Neural progenitor cell (in vitro differentiated cells): ENCODE data around the gene GPR156. TPM values are rescaled to one million over a fixed set of nuclear protein-coding genes. Genes with fewer than 3 reads are reported as not detected.

Experiments
- DNase-seq: peaks from one replicate; pipeline ENCODE4 v3.0.0-alpha.2; 2016; ENCODE audit warnings: low spot score
- H2AFZ ChIP-seq: fragments of 200-600 bp; sonication (generic); replicated peaks from 2 replicates; pipeline ENCODE4 v1.6.1; 2016; ENCODE audit warnings: antibody characterized with exemption
- H3F3A ChIP-seq: fragments of 200-600 bp; sonication (generic); 2 replicates; pipeline ENCODE4 v1.6.1; 2016; ENCODE audit warnings: antibody characterized with exemption, low read depth
- H3K27ac ChIP-seq: fragments of 200-600 bp; sonication (generic); 2 replicates; pipeline ENCODE4 v1.5.1; 2016; ENCODE audit warnings: mild to moderate bottlenecking
- H3K27me3 ChIP-seq: fragments of 200-600 bp; sonication (generic); 2 replicates; pipeline ENCODE4 v1.6.1; 2016; ENCODE audit warnings: mild to moderate bottlenecking, moderate library complexity
- H3K36me3 ChIP-seq: fragments of 200-600 bp; sonication (generic); 2 replicates; pipeline ENCODE4 v1.5.1; 2016
- H3K4me1 ChIP-seq: fragments of 200-600 bp; sonication (generic); 2 replicates; pipeline ENCODE4 v1.6.1; 2016; ENCODE audit warnings: mixed run types
- H3K4me2 ChIP-seq: fragments of 200-600 bp; sonication (generic); 2 replicates; pipeline ENCODE4 v1.6.1; 2016
- H3K4me3 ChIP-seq: fragments of 200-600 bp; sonication (generic); 2 replicates; pipeline ENCODE4 v1.5.1; 2016
- H3K79me2 ChIP-seq: fragments of 200-600 bp; sonication (generic); 2 replicates; pipeline ENCODE4 v1.6.1; 2016; ENCODE audit warnings: low read depth
- H3K9ac ChIP-seq: fragments of 200-600 bp; sonication (generic); 2 replicates; pipeline ENCODE4 v1.6.1; 2016
- H3K9me3 ChIP-seq: fragments of 200-600 bp; sonication (generic); 2 replicates; pipeline ENCODE4 v1.5.1; 2016; ENCODE audit warnings: low read depth
- H4K20me1 ChIP-seq: fragments of 200-600 bp; sonication (generic); 2 replicates; pipeline ENCODE4 v1.6.1; 2016; ENCODE audit warnings: low read depth
- H3K27ac Mint-ChIP-seq: 3 replicates; pipeline ENCODE4 v1.8.0; 2021; ENCODE audit warnings: mixed read lengths
- H3K27me3 Mint-ChIP-seq: 2 replicates; pipeline ENCODE4 v1.8.0; 2022; ENCODE audit warnings: low read depth, mild to moderate bottlenecking, inconsistent platforms, moderate library complexity, mixed read lengths; ENCODE audit not compliant: insufficient read depth
- H3K36me3 Mint-ChIP-seq: 3 replicates; pipeline ENCODE4 v1.8.0; 2021; ENCODE audit warnings: mixed read lengths
- H3K4me1 Mint-ChIP-seq: 3 replicates; pipeline ENCODE4 v1.8.0; 2021; ENCODE audit warnings: mixed read lengths
- H3K4me3 Mint-ChIP-seq: 3 replicates; pipeline ENCODE4 v1.8.0; 2021; ENCODE audit warnings: mild to moderate bottlenecking, moderate library complexity, mixed read lengths
- H3K9me3 Mint-ChIP-seq: 3 replicates; pipeline ENCODE4 v1.8.0; 2020; ENCODE audit warnings: mixed read lengths
- EZH2 ChIP-seq: fragments of 200-600 bp; sonication (generic); IDR thresholded peaks from 2 replicates; pipeline ENCODE4 v1.6.1; 2017; ENCODE audit warnings: antibody characterized with exemption, mild to moderate bottlenecking, moderate library complexity
- EZH2phosphoT487 ChIP-seq: fragments of 200-600 bp; sonication (generic); IDR thresholded peaks from 2 replicates; pipeline ENCODE4 v1.6.1; 2017; ENCODE audit warnings: antibody characterized with exemption
- total RNA-seq: library from RNA; depleted of rRNA; stranded (reverse); fragments of >200 nt; gene quantifications from 2 replicates; pipeline ENCODE4 v1.2.3, GENCODE V29; 2015; ENCODE audit warnings: low replicate concordance
- TF ChIP-seq, protein P1 (sequence below): fragments of 200-600 bp; sonication (generic); IDR thresholded peaks from 2 replicates; pipeline ENCODE4 v1.5.1; 2017; ENCODE audit warnings: antibody characterized with exemption, mild to moderate bottlenecking

The GPR156 gene
- total RNA-seq, 1 donor from 2014 or later: 2.2 TPM

DNA sequence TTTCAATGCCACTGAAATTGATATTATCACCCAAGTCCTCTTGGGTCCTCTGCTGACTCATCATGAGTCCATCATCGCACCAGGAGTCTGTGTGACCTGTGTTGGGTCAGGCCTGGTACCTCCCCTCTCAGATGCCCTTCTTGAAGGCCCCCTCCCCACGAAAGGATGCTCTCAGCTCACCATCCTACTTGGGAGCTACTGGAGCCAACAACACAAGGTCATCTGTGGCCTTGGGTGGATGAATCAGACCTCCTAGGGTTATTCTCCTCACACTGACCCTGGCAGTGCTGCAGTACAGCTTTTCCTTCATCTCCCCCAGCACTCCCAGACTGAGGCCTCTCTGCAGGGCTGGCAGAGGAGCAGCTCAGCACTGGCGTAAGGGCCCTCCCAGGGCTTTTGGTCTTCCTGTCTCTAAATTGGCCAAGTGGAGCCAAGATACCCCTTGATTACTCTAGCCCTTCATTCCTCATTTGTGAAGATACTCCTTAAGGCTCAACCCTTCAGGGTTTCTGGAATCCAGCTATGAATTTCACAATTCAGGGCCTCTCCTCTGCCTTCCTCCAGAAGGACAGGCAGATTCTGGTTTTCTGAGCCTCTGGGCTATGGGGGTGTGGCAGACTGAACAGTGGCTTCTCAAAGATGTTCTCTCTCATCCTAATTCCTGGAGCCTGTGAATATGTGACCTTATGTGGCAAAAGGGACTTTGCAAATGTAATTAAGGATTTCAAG lies 110.0 kb downstream of the GPR156 start:
- H3K4me3 Mint-ChIP-seq: no peak overlapping the region
- H2AFZ ChIP-seq: no peak overlapping the region
- H3K36me3 ChIP-seq: no peaks in the 10 kb centered on the region

DNA sequence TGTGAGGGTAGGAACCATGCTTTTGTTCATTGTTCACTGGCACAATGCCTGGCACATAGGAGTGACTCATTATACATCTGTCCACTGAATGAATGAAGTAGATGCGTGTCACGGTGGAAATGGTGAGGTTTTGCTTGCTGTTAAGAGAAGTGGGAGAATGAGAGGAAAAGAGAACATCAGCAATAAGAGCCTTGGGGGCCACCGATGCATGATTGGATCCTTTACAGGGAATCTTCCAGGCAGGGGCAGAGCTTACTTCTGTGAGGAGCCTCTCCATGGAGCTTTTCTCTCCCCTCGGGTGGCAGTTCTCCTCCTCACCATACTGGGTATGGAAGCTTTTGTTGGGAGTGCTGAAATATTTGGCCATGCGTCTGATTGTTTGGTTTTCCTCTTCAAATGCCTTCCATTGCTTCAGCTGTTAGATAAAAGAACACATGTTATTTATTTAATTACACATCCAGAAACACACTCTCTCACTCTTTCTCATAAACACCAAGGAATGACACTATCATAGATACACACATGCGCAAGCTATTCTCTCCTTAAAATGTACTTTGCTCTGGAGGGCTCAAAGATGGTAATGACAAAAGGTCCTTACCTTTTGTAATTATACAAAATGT lies 111.9 kb downstream of the GPR156 start:
- H3F3A ChIP-seq: no peaks in the 10 kb centered on the region
- no peak overlapping the region for H2AFZ ChIP-seq
- Mint-ChIP-seq H3K27ac (no peak overlapping the region), H3K9me3 (no peaks in the 10 kb centered on the region), H3K36me3 (no peaks in the 10 kb centered on the region), H3K27me3 (peaks cover 2% of the 10 kb centered on the region), H3K4me3 (no peak overlapping the region), H3K4me1 (peaks cover 6% of the 10 kb centered on the region)
- H3K27me3 ChIP-seq: no peaks in the 10 kb centered on the region
- no peaks in the 10 kb centered on the region for H4K20me1 ChIP-seq
- H3K4me1 ChIP-seq: no peaks in the 10 kb centered on the region
- no peak overlapping the region for H3K4me3 ChIP-seq
- TF ChIP-seq, protein P1, sequence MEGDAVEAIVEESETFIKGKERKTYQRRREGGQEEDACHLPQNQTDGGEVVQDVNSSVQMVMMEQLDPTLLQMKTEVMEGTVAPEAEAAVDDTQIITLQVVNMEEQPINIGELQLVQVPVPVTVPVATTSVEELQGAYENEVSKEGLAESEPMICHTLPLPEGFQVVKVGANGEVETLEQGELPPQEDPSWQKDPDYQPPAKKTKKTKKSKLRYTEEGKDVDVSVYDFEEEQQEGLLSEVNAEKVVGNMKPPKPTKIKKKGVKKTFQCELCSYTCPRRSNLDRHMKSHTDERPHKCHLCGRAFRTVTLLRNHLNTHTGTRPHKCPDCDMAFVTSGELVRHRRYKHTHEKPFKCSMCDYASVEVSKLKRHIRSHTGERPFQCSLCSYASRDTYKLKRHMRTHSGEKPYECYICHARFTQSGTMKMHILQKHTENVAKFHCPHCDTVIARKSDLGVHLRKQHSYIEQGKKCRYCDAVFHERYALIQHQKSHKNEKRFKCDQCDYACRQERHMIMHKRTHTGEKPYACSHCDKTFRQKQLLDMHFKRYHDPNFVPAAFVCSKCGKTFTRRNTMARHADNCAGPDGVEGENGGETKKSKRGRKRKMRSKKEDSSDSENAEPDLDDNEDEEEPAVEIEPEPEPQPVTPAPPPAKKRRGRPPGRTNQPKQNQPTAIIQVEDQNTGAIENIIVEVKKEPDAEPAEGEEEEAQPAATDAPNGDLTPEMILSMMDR: no peak
- TF ChIP-seq EZH2 (no peak), EZH2phosphoT487 (no peak)
- no peak overlapping the region for H3K4me2 ChIP-seq
- H3K9me3 ChIP-seq: no peaks in the 10 kb centered on the region
- no peak overlapping the region for H3K27ac ChIP-seq
- DNase-seq: no peak
- H3K79me2 ChIP-seq: no peaks in the 10 kb centered on the region
- H3K36me3 ChIP-seq: no peaks in the 10 kb centered on the region
- H3K9ac ChIP-seq: no peak overlapping the region

More for the DNA sequence above, 110.0 kb downstream of the GPR156 start:
- Histone ChIP-seq H3K4me2 (no peak overlapping the region), H3K79me2 (no peaks in the 10 kb centered on the region), H3K27ac (no peak overlapping the region), H4K20me1 (no peaks in the 10 kb centered on the region), H3K9me3 (no peaks in the 10 kb centered on the region), H3F3A (no peaks in the 10 kb centered on the region), H3K9ac (no peak overlapping the region), H3K4me3 (no peak overlapping the region), H3K4me1 (no peaks in the 10 kb centered on the region), H3K27me3 (no peaks in the 10 kb centered on the region)
- Mint-ChIP-seq H3K27ac (no peak overlapping the region), H3K36me3 (no peaks in the 10 kb centered on the region), H3K27me3 (peaks cover 2% of the 10 kb centered on the region), H3K4me1 (peaks cover 6% of the 10 kb centered on the region), H3K9me3 (no peaks in the 10 kb centered on the region)
- TF ChIP-seq EZH2phosphoT487: no peak
- TF ChIP-seq, protein P1: no peak
- DNase-seq: no peak

DNA sequence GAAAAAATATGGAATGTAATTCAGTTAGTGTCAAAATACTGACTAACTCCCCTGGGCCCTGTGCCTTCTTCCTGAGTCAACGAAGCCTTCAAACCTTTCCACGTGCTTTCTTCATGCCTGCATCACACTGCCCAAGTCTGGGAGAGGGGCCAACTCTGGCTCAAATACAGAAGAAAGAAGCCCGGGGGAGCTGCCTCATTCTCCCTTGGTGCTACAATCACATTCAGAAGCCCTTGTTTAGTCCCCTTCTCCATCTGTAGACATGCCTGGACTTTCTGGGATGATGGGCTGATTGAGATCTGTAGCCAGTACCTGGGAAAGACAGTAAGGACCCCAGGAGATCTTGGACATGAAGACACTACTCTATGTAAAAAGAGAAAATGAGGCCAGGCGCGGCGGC lies 113.0 kb downstream of the GPR156 start:
- Histone ChIP-seq H3K27ac (no peak overlapping the region), H3K9ac (no peak overlapping the region), H3K36me3 (no peaks in the 10 kb centered on the region), H3K9me3 (no peaks in the 10 kb centered on the region), H3K4me2 (no peak overlapping the region), H3F3A (no peaks in the 10 kb centered on the region), H3K4me1 (no peaks in the 10 kb centered on the region), H4K20me1 (no peaks in the 10 kb centered on the region), H3K4me3 (no peak overlapping the region), H3K27me3 (no peaks in the 10 kb centered on the region), H3K79me2 (no peaks in the 10 kb centered on the region), H2AFZ (no peak overlapping the region)
- no peak for DNase-seq
- H3K4me1 Mint-ChIP-seq: peaks cover 2% of the 10 kb centered on the region
- no peaks in the 10 kb centered on the region for H3K36me3 Mint-ChIP-seq
- TF ChIP-seq, protein P1: no peak
- TF ChIP-seq EZH2: no peak
- no peak for TF ChIP-seq EZH2phosphoT487
- no peak overlapping the region for H3K4me3 Mint-ChIP-seq
- no peak overlapping the region for H3K27ac Mint-ChIP-seq
- peaks cover 2% of the 10 kb centered on the region for H3K27me3 Mint-ChIP-seq
- no peaks in the 10 kb centered on the region for H3K9me3 Mint-ChIP-seq
